ENCODE results near the gene DHODH.

Gene DHODH

DNA sequence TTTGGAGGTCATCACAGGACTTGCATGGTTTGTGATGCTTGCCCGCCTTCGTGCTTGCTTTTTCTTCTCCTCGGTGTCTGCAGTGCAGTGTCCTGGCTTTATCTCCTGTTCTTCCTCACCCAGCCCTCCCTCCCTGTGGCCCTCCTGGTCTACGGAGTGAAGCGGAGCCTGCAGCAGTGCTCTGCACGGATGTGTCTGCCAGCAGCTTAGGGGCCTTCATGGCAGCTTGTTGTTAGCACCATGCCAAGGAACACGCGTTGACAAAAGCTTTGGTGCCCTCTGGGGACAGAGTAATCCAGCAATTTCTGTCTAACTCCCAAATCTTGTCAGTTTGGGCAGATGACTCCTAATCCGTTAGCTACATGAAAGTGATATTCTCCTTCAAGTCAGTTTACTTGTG, 9.9 kb downstream of the DHODH start:
- no peaks in the 10 kb centered on the region for H3K79me2 ChIP-seq (ENCODE audit: low read length)
- no peak overlapping the region for H3K4me3 ChIP-seq (ENCODE audit: low read length)
- H3F3A ChIP-seq (ENCODE audit: insufficient read depth, low read length), result no peaks in the 10 kb centered on the region
- H3K4me1 ChIP-seq (ENCODE audit: low read length), result no peaks in the 10 kb centered on the region
- no peaks in the 10 kb centered on the region for H4K20me1 ChIP-seq (ENCODE audit: insufficient read depth, low read length)
- H3K27ac ChIP-seq (ENCODE audit: low read length), result no peak overlapping the region
- H2AFZ ChIP-seq (ENCODE audit: low read length), result no peak overlapping the region
- no peaks in the 10 kb centered on the region; the same call in 1 of the 2 replicates for H3K36me3 ChIP-seq (replicated peaks; ENCODE audit: insufficient read depth, low read length)
- no peaks in the 10 kb centered on the region for H3K27me3 ChIP-seq (replicated peaks; ENCODE audit: insufficient read depth, low read length)
- no peak for DNase-seq
- no peaks in the 10 kb centered on the region for H3K9me2 ChIP-seq (replicated peaks; ENCODE audit: insufficient read depth, low read length)
- no peak overlapping the region for H3K4me2 ChIP-seq (ENCODE audit: low read depth, low read length)
- no peak for TF ChIP-seq EZH2 (optimal IDR thresholded peaks at IDR 0.05; ENCODE audit: low read depth, low read length)
- TF ChIP-seq CTCF (IDR thresholded peaks at IDR 0.05; ENCODE audit: low read length), result no peak
- no peak for TF ChIP-seq EZH2phosphoT487 (IDR thresholded peaks at IDR 0.05; ENCODE audit: low read length)
- H3K9me3 ChIP-seq (replicated peaks; ENCODE audit: insufficient read depth, low read length), result no peaks in the 10 kb centered on the region
- H3K9ac ChIP-seq (ENCODE audit: low read length), result no peak overlapping the region

DNA sequence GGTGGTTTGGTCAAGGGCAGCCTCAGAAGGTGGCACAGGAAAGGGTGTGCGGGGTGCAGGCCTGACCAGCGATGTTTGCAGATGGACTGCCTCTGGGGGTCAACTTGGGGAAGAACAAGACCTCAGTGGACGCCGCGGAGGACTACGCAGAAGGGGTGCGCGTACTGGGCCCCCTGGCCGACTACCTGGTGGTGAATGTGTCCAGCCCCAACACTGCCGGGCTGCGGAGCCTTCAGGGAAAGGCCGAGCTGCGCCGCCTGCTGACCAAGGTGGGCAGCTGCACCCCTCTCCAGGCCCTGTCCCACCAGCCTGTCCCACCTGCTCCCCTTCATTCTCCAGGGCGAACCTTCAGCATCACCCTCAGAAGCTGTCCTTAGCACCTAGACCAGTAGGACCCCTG, 12.5 kb downstream of the DHODH start:
- Histone ChIP-seq H3K36me3 (replicated peaks; ENCODE audit: insufficient read depth, low read length) (no peaks in the 10 kb centered on the region; the same call in 1 of the 2 replicates), H3K27me3 (replicated peaks; ENCODE audit: insufficient read depth, low read length) (no peaks in the 10 kb centered on the region)
- no peak for DNase-seq

DNA sequence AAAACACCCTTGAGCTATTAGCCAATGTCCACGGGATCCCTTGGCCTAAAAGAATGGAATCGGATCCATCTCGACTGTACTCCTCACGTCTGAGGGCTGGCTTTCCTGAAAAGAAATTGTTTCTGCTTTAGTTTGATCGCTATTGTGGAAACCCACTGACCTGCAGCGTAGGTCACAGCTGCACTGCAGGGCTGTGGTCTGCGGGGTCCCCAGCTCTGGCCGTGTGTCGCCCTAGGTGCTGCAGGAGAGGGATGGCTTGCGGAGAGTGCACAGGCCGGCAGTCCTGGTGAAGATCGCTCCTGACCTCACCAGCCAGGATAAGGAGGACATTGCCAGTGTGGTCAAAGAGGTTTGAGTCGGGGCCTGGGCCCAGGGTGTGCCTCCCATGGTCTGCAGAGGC, 13.6 kb downstream of the DHODH start:
- Histone ChIP-seq H3K4me2 (ENCODE audit: low read depth, low read length) (no peak overlapping the region), H3K27ac (ENCODE audit: low read length) (no peak overlapping the region), H3K4me3 (ENCODE audit: low read length) (no peak overlapping the region), H4K20me1 (ENCODE audit: insufficient read depth, low read length) (no peaks in the 10 kb centered on the region), H3K36me3 (replicated peaks; ENCODE audit: insufficient read depth, low read length) (no peaks in the 10 kb centered on the region; the same call in 1 of the 2 replicates), H3K9ac (ENCODE audit: low read length) (no peak overlapping the region), H3K9me3 (replicated peaks; ENCODE audit: insufficient read depth, low read length) (no peaks in the 10 kb centered on the region), H2AFZ (ENCODE audit: low read length) (no peak overlapping the region), H3K79me2 (ENCODE audit: low read length) (no peaks in the 10 kb centered on the region), H3K9me2 (replicated peaks; ENCODE audit: insufficient read depth, low read length) (no peaks in the 10 kb centered on the region), H3F3A (ENCODE audit: insufficient read depth, low read length) (no peaks in the 10 kb centered on the region), H3K27me3 (replicated peaks; ENCODE audit: insufficient read depth, low read length) (no peaks in the 10 kb centered on the region), H3K4me1 (ENCODE audit: low read length) (no peaks in the 10 kb centered on the region)
- no peak for DNase-seq
- no peak for TF ChIP-seq EZH2phosphoT487 (IDR thresholded peaks at IDR 0.05; ENCODE audit: low read length)
- TF ChIP-seq EZH2 (optimal IDR thresholded peaks at IDR 0.05; ENCODE audit: low read depth, low read length), result no peak
- no peak for TF ChIP-seq CTCF (IDR thresholded peaks at IDR 0.05; ENCODE audit: low read length)

More for the DNA sequence above, 12.5 kb downstream of the DHODH start:
- Histone ChIP-seq H3K79me2 (ENCODE audit: low read length) (no peaks in the 10 kb centered on the region), H3K9me2 (replicated peaks; ENCODE audit: insufficient read depth, low read length) (no peaks in the 10 kb centered on the region), H3F3A (ENCODE audit: insufficient read depth, low read length) (no peaks in the 10 kb centered on the region), H2AFZ (ENCODE audit: low read length) (no peak overlapping the region), H3K9me3 (replicated peaks; ENCODE audit: insufficient read depth, low read length) (no peaks in the 10 kb centered on the region), H4K20me1 (ENCODE audit: insufficient read depth, low read length) (no peaks in the 10 kb centered on the region), H3K27ac (ENCODE audit: low read length) (no peak overlapping the region), H3K4me2 (ENCODE audit: low read depth, low read length) (no peak overlapping the region), H3K9ac (ENCODE audit: low read length) (no peak overlapping the region), H3K4me1 (ENCODE audit: low read length) (no peaks in the 10 kb centered on the region), H3K4me3 (ENCODE audit: low read length) (no peak overlapping the region)
- TF ChIP-seq EZH2 (optimal IDR thresholded peaks at IDR 0.05; ENCODE audit: low read depth, low read length), result no peak
- TF ChIP-seq CTCF (IDR thresholded peaks at IDR 0.05; ENCODE audit: low read length), result no peak
- TF ChIP-seq EZH2phosphoT487 (IDR thresholded peaks at IDR 0.05; ENCODE audit: low read length), result no peak
